ENCODE results near the gene ERBB2. TPM values are rescaled to one million over a fixed set of nuclear protein-coding genes. Genes with fewer than 3 reads are reported as not detected.

ERBB2 gene
- total and polyA plus RNA-seq, 2 of the 8 experiments (the other 6 are each of a cell fraction or from before 2014, with no cell fraction given) = 183 to 394 TPM

GRCh38 chr17:39677072-39677471, 22.8 kb upstream of the ERBB2 start:
- no peak overlapping the region for H2BK20ac ChIP-seq (ENCODE audit: low read length)
- H3K4me1 ChIP-seq (replicated peaks in 1 of 4; ENCODE audit: control insufficient read depth in 3 of 4, insufficient read depth in 4 of 4, low read length in 3 of 4) = peaks cover 0 to 10% (median 5%) of the 10 kb centered on the region in 4 experiments; a peak in 6 of 7 replicates
- CTCF ChIA-PET (ENCODE audit: partially characterized antibody) = interaction anchor here (0.8 to 52.4 kb wide), 7 partner anchors 7 to 76 kb away, joined by 3 to 1885 read pairs (median 7); partner anchors contain the start of genes ERBB2, PNMT, PPP1R1B and STARD3
- 85% methylated on average over 8 of the region's 8 CpGs; no CpG with 5 or more reads in 1 of the 2 experiments for WGBS, 2 experiments (ENCODE audit: extremely low coverage in 1 of 2, insufficient coverage in 1 of 2, insufficient read length in 1 of 2, insufficient replicate concordance in 2 of 2, low coverage in 1 of 2, low lambda C conversion rate in 2 of 2, missing lambda C conversion rate in 1 of 2)
- H3K27ac ChIP-seq (ENCODE audit: low read depth, low read length) = no peak overlapping the region
- H4K20me1 ChIP-seq (replicated peaks in 1 of 2; ENCODE audit: control insufficient read depth in 1 of 2, insufficient read depth in 2 of 2, low read length in 2 of 2) = no peaks in the 10 kb centered on the region
- no peak overlapping the region for H3K4me3 ChIP-seq (ENCODE audit: extremely low read depth in 1 of 4, insufficient read depth in 2 of 4, low read depth in 3 of 4, low read length in 4 of 4)
- no peak overlapping the region for H2BK5ac ChIP-seq (ENCODE audit: low read depth, low read length)
- H3K4me2 ChIP-seq (ENCODE audit: insufficient read depth in 1 of 2, low read depth in 2 of 2, low read length in 2 of 2) = no peak overlapping the region
- peaks cover 0 to 3% (median 1%) of the 10 kb centered on the region in 4 experiments; a peak in 4 of 8 replicates for H3K36me3 ChIP-seq (ENCODE audit: control insufficient read depth in 2 of 4, insufficient read depth in 4 of 4, low read length in 3 of 4)
- POLR2A ChIA-PET (ENCODE audit: partially characterized antibody) = interaction anchor here (1.1 to 38.1 kb wide), 4 partner anchors 2 to 53 kb away, joined by 3 to 708 read pairs (median 356); partner anchors contain the start of genes ERBB2, MIEN1, PGAP3 and PNMT
- no peak overlapping the region for H2BK120ac ChIP-seq (replicated peaks; ENCODE audit: low read depth, low read length)
- H2BK12ac ChIP-seq (ENCODE audit: low read depth, low read length) = no peak overlapping the region
- FAIRE-seq (no peak), DNase-seq (ENCODE audit: low read depth in 1 of 2, low spot score in 2 of 2) (no peak)
- no peak overlapping the region for H2BK15ac ChIP-seq (ENCODE audit: low read length)
- no peak overlapping the region for H3K9ac ChIP-seq (replicated peaks in 1 of 4; ENCODE audit: extremely low read depth in 1 of 4, low read depth in 3 of 4, low read length in 3 of 4)
- no peak overlapping the region for H3K23ac ChIP-seq (ENCODE audit: insufficient read length)
- H4K8ac ChIP-seq (ENCODE audit: extremely low read depth, insufficient read depth, low read length) = no peak overlapping the region
- H4K91ac ChIP-seq (replicated peaks; ENCODE audit: insufficient read length, low read length) = no peak overlapping the region
- H3K79me2 ChIP-seq (ENCODE audit: control insufficient read depth in 1 of 2, insufficient read depth in 2 of 2, low read length in 2 of 2) = no peaks in the 10 kb centered on the region
- H3K14ac ChIP-seq (ENCODE audit: insufficient read length) = no peak overlapping the region
- no peak overlapping the region for H3K18ac ChIP-seq (ENCODE audit: extremely low read depth, low read length)
- no peaks in the 10 kb centered on the region for H3K79me1 ChIP-seq (ENCODE audit: low read depth, low read length)
- H3K9me3 ChIP-seq (ENCODE audit: insufficient read depth in 2 of 2, low read depth in 1 of 2, low read length in 1 of 2) = no peaks in the 10 kb centered on the region
- H3K27me3 ChIP-seq (replicated peaks in 1 of 4; ENCODE audit: control insufficient read depth in 3 of 4, extremely low read depth in 1 of 4, insufficient read depth in 3 of 4, low read length in 3 of 4) = no peaks in the 10 kb centered on the region
- no peak overlapping the region for H3K56ac ChIP-seq (replicated peaks; ENCODE audit: insufficient read length, low read depth, low read length)
- H4K5ac ChIP-seq (ENCODE audit: insufficient read length, low read depth, low read length) = no peak overlapping the region
- H3K23me2 ChIP-seq (ENCODE audit: low read depth, low read length) = no peaks in the 10 kb centered on the region
- no peak overlapping the region for H3K4ac ChIP-seq (replicated peaks; ENCODE audit: insufficient read length, low read depth, low read length)
- H2AK5ac ChIP-seq (ENCODE audit: low read depth, low read length) = no peak overlapping the region; the same call in 1 of the 2 replicates
- H2AFZ ChIP-seq (ENCODE audit: low read length) = no peak overlapping the region
- TF ChIP-seq CREB1 (IDR thresholded peaks at IDR 0.05) = no peak
- no peak for TF ChIP-seq KDM1A (IDR thresholded peaks at IDR 0.05; ENCODE audit: borderline replicate concordance, low read length)
- no peak for TF ChIP-seq SIX5 (IDR thresholded peaks at IDR 0.05; ENCODE audit: low read depth, low read length)
- TF ChIP-seq CBX8 (IDR thresholded peaks at IDR 0.05; ENCODE audit: borderline replicate concordance, low read depth, low read length) = no peak
- no peak for TF ChIP-seq EGR1 (IDR thresholded peaks at IDR 0.05; ENCODE audit: borderline replicate concordance, low read depth, low read length)
- no peak for TF ChIP-seq GTF2F1 (IDR thresholded peaks at IDR 0.05; ENCODE audit: borderline replicate concordance, low read depth, low read length)
- TF ChIP-seq PHF8 (conservative IDR thresholded peaks at IDR 0.05; ENCODE audit: low read depth, low read length) = no peak
- no peak for TF ChIP-seq SUZ12 (IDR thresholded peaks at IDR 0.05; ENCODE audit: low read length)
- no peak for TF ChIP-seq KDM5A (IDR thresholded peaks at IDR 0.05; ENCODE audit: low read length)
- TF ChIP-seq TAF1 (IDR thresholded peaks at IDR 0.05; ENCODE audit: low read depth, low read length) = no peak
- TF ChIP-seq HDAC6 (IDR thresholded peaks at IDR 0.05; ENCODE audit: low read depth, low read length) = no peak
- TF ChIP-seq CTBP2 (IDR thresholded peaks at IDR 0.05; ENCODE audit: borderline replicate concordance, insufficient read depth, insufficient read length, low read length) = no peak
- TF ChIP-seq GABPA (IDR thresholded peaks at IDR 0.05; ENCODE audit: borderline replicate concordance, insufficient read depth, low read length) = no peak
- no peak for TF ChIP-seq RXRA (IDR thresholded peaks at IDR 0.05; ENCODE audit: insufficient read depth, low read depth, low read length)
- TF ChIP-seq RFX5 (IDR thresholded peaks at IDR 0.05; ENCODE audit: borderline replicate concordance, low read depth, low read length) = no peak
